ENCODE results near the gene CABP7.

Gene CABP7

GRCh38 chr22:29726106-29726505 lies 6.3 kb downstream of the CABP7 start:
- no peak for DNase-seq

GRCh38 chr22:29726512-29727130 lies 6.8 kb downstream of the CABP7 start:
- DNase-seq = no peak

- DNase-seq = no peak
Observed at GRCh38 chr22:29727131-29727523, 7.3 kb downstream of the CABP7 start.

GRCh38 chr22:29729161-29729560 lies 9.4 kb downstream of the CABP7 start:
- no peak for DNase-seq

GRCh38 chr22:29731058-29731850 lies 11.5 kb downstream of the CABP7 start:
- no peak for DNase-seq

GRCh38 chr22:29732883-29733282 lies 13.1 kb downstream of the CABP7 start:
- no peak for DNase-seq

GRCh38 chr22:29733362-29734201 lies 13.8 kb downstream of the CABP7 start:
- no peak for DNase-seq

- DNase-seq = no peak
Observed at GRCh38 chr22:29734406-29734805, 14.6 kb downstream of the CABP7 start.

GRCh38 chr22:29734838-29735237 lies 15.0 kb downstream of the CABP7 start:
- no peak for DNase-seq

GRCh38 chr22:29735416-29735815 lies 15.6 kb downstream of the CABP7 start:
- DNase-seq = no peak

- DNase-seq = peak; percentile 67
Observed at GRCh38 chr22:29737251-29738117, 17.7 kb downstream of the CABP7 start.

- no peak for DNase-seq
Observed at GRCh38 chr22:29738118-29738815, 18.5 kb downstream of the CABP7 start.

- no peak for DNase-seq
Observed at GRCh38 chr22:29739346-29739875, 19.6 kb downstream of the CABP7 start.

- DNase-seq = no peak
Observed at GRCh38 chr22:29740216-29740615, 20.4 kb downstream of the CABP7 start.

GRCh38 chr22:29741926-29742325 lies 22.1 kb downstream of the CABP7 start:
- DNase-seq = no peak

- DNase-seq = no peak
Observed at GRCh38 chr22:29742326-29742725, 22.5 kb downstream of the CABP7 start.

GRCh38 chr22:29744902-29745301 lies 25.1 kb downstream of the CABP7 start:
- DNase-seq = no peak

GRCh38 chr22:29747832-29748231 lies 28.0 kb downstream of the CABP7 start:
- no peak for DNase-seq

- DNase-seq = no peak
Observed at GRCh38 chr22:29748248-29748893, 28.6 kb downstream of the CABP7 start.

GRCh38 chr22:29750029-29750428 lies 30.2 kb downstream of the CABP7 start:
- DNase-seq = no peak
